HCT116 (cell line): ENCODE measurements around the gene SIRPA. TPM values are rescaled to one million over a fixed set of nuclear protein-coding genes. Genes with fewer than 3 reads are reported as not detected.

Experiments used
- ATAC-seq: fragments of 200-7000 bp; cut with Tn5 transposase; 2 replicates; pipeline ENCODE4 v1.9.1; 2020; ENCODE audit warnings: mild to moderate bottlenecking, moderate library complexity
- BruUV-seq: library from RNA; stranded (reverse); fragments of 400-500 nt; replicated peaks from 2 replicates; lab custom pipeline; 2021; lab: Mats Ljungman, UMichigan
- CTCF ChIA-PET: fragments of 300-600 bp; sonication (Branson Sonifier 250); formaldehyde crosslinking; loops from one replicate; lab custom pipeline; 2021; ENCODE audit warnings: antibody characterized with exemption; lab: Charles Lee
- POLR2A ChIA-PET: fragments of 300-600, 350-600 bp; sonication (Branson Sonifier 250); formaldehyde crosslinking; loops from one replicate; lab custom pipeline; 2021; ENCODE audit warnings: antibody characterized with exemption; lab: Charles Lee
- RAD21 ChIA-PET, 2 experiments: fragments of 300-600 bp; sonication (Branson Sonifier 250); formaldehyde crosslinking; loops; one replicate each; lab custom pipeline; 2023; ENCODE audit warnings: low total read pairs in 2 of 2; ENCODE audit not compliant: uncharacterized antibody in 2 of 2, unreplicated experiment in 2 of 2, low non-redundant PET in 1 of 2; lab: Charles Lee
- DNase-seq: peaks from one replicate; pipeline ENCODE4 v3.0.0-alpha.2; 2010; ENCODE audit warnings: low read depth, low spot score
- H2AFZ ChIP-seq: fragments of 200-600 bp; shearing (Covaris generic), sonication (generic); 2 replicates; pipeline ENCODE4 v1.6.1; 2017; ENCODE audit warnings: low read depth, mixed run types, mixed read lengths, antibody characterized with exemption, low read length; ENCODE audit not compliant: poor library complexity, severe bottlenecking
- H3K27ac ChIP-seq: 2 replicates; pipeline ENCODE4 v1.5.1; 2012; ENCODE audit warnings: low read depth, low read length
- H3K27me3 ChIP-seq: fragments of 200-600 bp; sonication (generic); 2 replicates; pipeline ENCODE4 v1.6.1; 2016; ENCODE audit warnings: mixed run types, low read length, mixed read lengths; ENCODE audit not compliant: insufficient read depth
- H3K36me3 ChIP-seq, 2 experiments: fragments of 200-500 bp in 1 of 2; fragments of 200-600 bp in 1 of 2; sonication (Bioruptor generic) in 1 of 2; sonication (generic) in 1 of 2; 2 replicates each; pipeline versions ENCODE4 v1.5.1 to v1.6.1; 2014 to 2016; ENCODE audit warnings: low read length in 2 of 2, inconsistent platforms in 1 of 2, mixed read lengths in 1 of 2, mixed run types in 1 of 2; ENCODE audit not compliant: insufficient read depth in 2 of 2, control insufficient read depth in 1 of 2
- H3K4me1 ChIP-seq, 2 experiments: fragments of 200-600 bp in 1 of 2; sonication (generic) in 1 of 2; 2 replicates each; pipeline versions ENCODE4 v1.5.1 to v1.6.1; 2012 to 2017; ENCODE audit warnings: low read length in 2 of 2, inconsistent platforms in 1 of 2, mild to moderate bottlenecking in 1 of 2, mixed read lengths in 1 of 2, mixed run types in 1 of 2, moderate library complexity in 1 of 2; ENCODE audit not compliant: insufficient read depth in 2 of 2, control insufficient read depth in 1 of 2
- H3K4me2 ChIP-seq: fragments of 200-600 bp; sonication (generic); 2 replicates; pipeline ENCODE4 v1.6.1; 2017; ENCODE audit warnings: mixed run types, low read length, mixed read lengths
- H3K4me3 ChIP-seq, 2 experiments: fragments of 200-600 bp in 1 of 2; sonication (generic) in 1 of 2; replicated peaks in 1 of 2; 2 replicates each; pipeline ENCODE4 v1.5.1; 2011 to 2016; ENCODE audit warnings: low read length in 2 of 2, control low read depth in 1 of 2, low read depth in 1 of 2, mild to moderate bottlenecking in 1 of 2, mixed read lengths in 1 of 2, mixed run types in 1 of 2
- H3K79me2 ChIP-seq: fragments of 200-600 bp; sonication (generic); 2 replicates; pipeline ENCODE4 v1.6.1; 2017; ENCODE audit warnings: mild to moderate bottlenecking, mixed run types, low read length, moderate library complexity, mixed read lengths; ENCODE audit not compliant: insufficient read depth
- H3K9ac ChIP-seq: fragments of 200-600 bp; sonication (generic); 2 replicates; pipeline ENCODE4 v1.6.1; 2016; ENCODE audit warnings: low read length, mixed read lengths
- H3K9me2 ChIP-seq: fragments of 200-600 bp; sonication (generic), shearing (Covaris generic); 2 replicates; pipeline ENCODE4 v1.6.1; 2017; ENCODE audit warnings: mixed run types, mild to moderate bottlenecking, moderate library complexity; ENCODE audit not compliant: insufficient read depth
- H3K9me3 ChIP-seq, 2 experiments: fragments of 200-500 bp in 1 of 2; fragments of 200-600 bp in 1 of 2; sonication (Bioruptor generic) in 1 of 2; sonication (generic) in 1 of 2; 2 replicates each; pipeline ENCODE4 v1.6.1; 2014 to 2017; ENCODE audit warnings: low read length in 2 of 2, mixed read lengths in 2 of 2, inconsistent platforms in 1 of 2, low read depth in 1 of 2, mild to moderate bottlenecking in 1 of 2, mixed run types in 1 of 2, moderate library complexity in 1 of 2; ENCODE audit not compliant: control insufficient read depth in 1 of 2, insufficient read depth in 1 of 2
- H4K20me1 ChIP-seq: fragments of 200-600 bp; sonication (generic), shearing (Covaris generic); 2 replicates; pipeline ENCODE4 v1.6.1; 2017; ENCODE audit warnings: mixed run types, mild to moderate bottlenecking, moderate library complexity; ENCODE audit not compliant: insufficient read depth
- ATF3 ChIP-seq: IDR thresholded peaks from 2 replicates; pipeline ENCODE4 v1.6.1; 2012
- CEBPB ChIP-seq: IDR thresholded peaks from 2 replicates; pipeline ENCODE4 v1.6.1; 2012; ENCODE audit warnings: low read depth
- EZH2 ChIP-seq: fragments of 200-600 bp; sonication (generic); IDR thresholded peaks from 2 replicates; pipeline ENCODE4 v1.6.1; 2017; ENCODE audit warnings: antibody characterized with exemption, mixed run types
- EZH2phosphoT487 ChIP-seq: fragments of 200-600 bp; IDR thresholded peaks from 2 replicates; pipeline ENCODE4 v1.6.1; 2018; ENCODE audit warnings: antibody characterized with exemption, borderline replicate concordance
- FOSL1 ChIP-seq: IDR thresholded peaks from 2 replicates; pipeline ENCODE4 v1.6.1; 2012; ENCODE audit warnings: low read depth
- JUND ChIP-seq: IDR thresholded peaks from 2 replicates; pipeline ENCODE4 v1.6.1; 2012
- MAX ChIP-seq: IDR thresholded peaks from 2 replicates; pipeline ENCODE4 v1.6.1; 2012
- POLR2AphosphoS5 ChIP-seq: IDR thresholded peaks from 2 replicates; pipeline ENCODE4 v1.6.1; 2011; ENCODE audit warnings: mild to moderate bottlenecking, low read depth, low read length, moderate library complexity
- RAD21 ChIP-seq: IDR thresholded peaks from 2 replicates; pipeline ENCODE4 v1.6.1; 2012; ENCODE audit warnings: low read depth, mild to moderate bottlenecking
- SIN3A ChIP-seq: IDR thresholded peaks from 2 replicates; pipeline ENCODE4 v1.6.1; 2012; ENCODE audit warnings: low read depth
- SP1 ChIP-seq: IDR thresholded peaks from 2 replicates; pipeline ENCODE4 v1.6.1; 2012; ENCODE audit warnings: low read depth
- SRF ChIP-seq: IDR thresholded peaks from 2 replicates; pipeline ENCODE4 v1.6.1; 2012; ENCODE audit warnings: low read depth
- YY1 ChIP-seq: IDR thresholded peaks from 2 replicates; pipeline ENCODE4 v1.6.1; 2011; ENCODE audit warnings: low read length, low read depth, moderate library complexity, mild to moderate bottlenecking; ENCODE audit not compliant: insufficient replicate concordance; ENCODE audit errors: extremely low read depth
- ZFX ChIP-seq: fragments of 450-650 bp; IDR thresholded peaks from 2 replicates; pipeline ENCODE4 v1.6.1; 2017
- ZNF274 ChIP-seq: fragments of 200-500 bp; sonication (Bioruptor generic); IDR thresholded peaks from 2 replicates; pipeline ENCODE4 v1.6.1; 2014; ENCODE audit warnings: mild to moderate bottlenecking, low read depth, low read length, inconsistent platforms
- intact Hi-C: fragments of 100-400 bp; cut with micrococcal nuclease; formaldehyde crosslinking; loops from 2 replicates; pipeline ENCODE4 v1.10.0; 2022
- total RNA-seq: library from RNA; stranded (reverse); gene quantifications from one replicate; pipeline ENCODE4 v1.2.1, GENCODE V29; 2021; ENCODE audit not compliant: unreplicated experiment
- TF ChIP-seq, protein P1 (sequence below), 3 experiments: fragments of 200-600 bp in 1 of 3; sonication (generic) in 1 of 3; IDR thresholded peaks in 2 of 3; conservative IDR thresholded peaks in 1 of 3; 2 replicates each; pipeline ENCODE4 v1.5.1; 2012 to 2017; ENCODE audit warnings: low read depth in 2 of 3, low read length in 2 of 3, antibody characterized with exemption in 1 of 3, borderline replicate concordance in 1 of 3, control low read depth in 1 of 3, mild to moderate bottlenecking in 1 of 3, mixed read lengths in 1 of 3, mixed run types in 1 of 3, moderate library complexity in 1 of 3; ENCODE audit not compliant: insufficient read depth in 1 of 3
- TF ChIP-seq, protein P2 (sequence below): IDR thresholded peaks from 2 replicates; pipeline ENCODE4 v1.6.1; 2012; ENCODE audit warnings: low read depth

Gene SIRPA
- total RNA-seq, 1 experiment from 2014 or later, result 15.3 TPM

- Histone ChIP-seq H3K4me1 (0 out of 4 replicates have a peak, but pooled peaks cover 0 to 4% of the 10 kb centered on the region in 2 experiments), H3K36me3 (no peaks in the 10 kb centered on the region), H3K79me2 (no peaks in the 10 kb centered on the region), H3K9me3 (no peaks in the 10 kb centered on the region), H4K20me1 (no peaks in the 10 kb centered on the region), H3K9ac (no peak overlapping the region), H3K9me2 (no peaks in the 10 kb centered on the region), H3K4me2 (no peak overlapping the region), H2AFZ (no peak overlapping the region), H3K27ac (no peak overlapping the region), H3K4me3 (no peak overlapping the region), H3K27me3 (no peaks in the 10 kb centered on the region)
- ChIA-PET POLR2A (no interaction called here), RAD21 (no interaction called here), CTCF (no interaction called here)
- intact Hi-C loops, result no loop called here
- BruUV-seq, result no TSS peak
- ATAC-seq, result no peak
- no peak for DNase-seq
- TF ChIP-seq, protein P1, sequence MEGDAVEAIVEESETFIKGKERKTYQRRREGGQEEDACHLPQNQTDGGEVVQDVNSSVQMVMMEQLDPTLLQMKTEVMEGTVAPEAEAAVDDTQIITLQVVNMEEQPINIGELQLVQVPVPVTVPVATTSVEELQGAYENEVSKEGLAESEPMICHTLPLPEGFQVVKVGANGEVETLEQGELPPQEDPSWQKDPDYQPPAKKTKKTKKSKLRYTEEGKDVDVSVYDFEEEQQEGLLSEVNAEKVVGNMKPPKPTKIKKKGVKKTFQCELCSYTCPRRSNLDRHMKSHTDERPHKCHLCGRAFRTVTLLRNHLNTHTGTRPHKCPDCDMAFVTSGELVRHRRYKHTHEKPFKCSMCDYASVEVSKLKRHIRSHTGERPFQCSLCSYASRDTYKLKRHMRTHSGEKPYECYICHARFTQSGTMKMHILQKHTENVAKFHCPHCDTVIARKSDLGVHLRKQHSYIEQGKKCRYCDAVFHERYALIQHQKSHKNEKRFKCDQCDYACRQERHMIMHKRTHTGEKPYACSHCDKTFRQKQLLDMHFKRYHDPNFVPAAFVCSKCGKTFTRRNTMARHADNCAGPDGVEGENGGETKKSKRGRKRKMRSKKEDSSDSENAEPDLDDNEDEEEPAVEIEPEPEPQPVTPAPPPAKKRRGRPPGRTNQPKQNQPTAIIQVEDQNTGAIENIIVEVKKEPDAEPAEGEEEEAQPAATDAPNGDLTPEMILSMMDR (IDR thresholded peaks at IDR 0.05 in 2 of 3, conservative IDR thresholded peaks at IDR 0.05 in 1 of 3; ENCODE audit: borderline replicate concordance in 1 of 3, insufficient read depth in 1 of 3, low read depth in 2 of 3, low read length in 2 of 3), result no peak
- TF ChIP-seq JUND (no peak), EZH2 (no peak), SIN3A (no peak), RAD21 (no peak), MAX (no peak), SRF (no peak), EZH2phosphoT487 (no peak), ATF3 (no peak), ZFX (no peak), CEBPB (no peak), POLR2AphosphoS5 (no peak), YY1 (no peak), SP1 (no peak), FOSL1 (no peak), ZNF274 (no peak)
- TF ChIP-seq, protein P2, sequence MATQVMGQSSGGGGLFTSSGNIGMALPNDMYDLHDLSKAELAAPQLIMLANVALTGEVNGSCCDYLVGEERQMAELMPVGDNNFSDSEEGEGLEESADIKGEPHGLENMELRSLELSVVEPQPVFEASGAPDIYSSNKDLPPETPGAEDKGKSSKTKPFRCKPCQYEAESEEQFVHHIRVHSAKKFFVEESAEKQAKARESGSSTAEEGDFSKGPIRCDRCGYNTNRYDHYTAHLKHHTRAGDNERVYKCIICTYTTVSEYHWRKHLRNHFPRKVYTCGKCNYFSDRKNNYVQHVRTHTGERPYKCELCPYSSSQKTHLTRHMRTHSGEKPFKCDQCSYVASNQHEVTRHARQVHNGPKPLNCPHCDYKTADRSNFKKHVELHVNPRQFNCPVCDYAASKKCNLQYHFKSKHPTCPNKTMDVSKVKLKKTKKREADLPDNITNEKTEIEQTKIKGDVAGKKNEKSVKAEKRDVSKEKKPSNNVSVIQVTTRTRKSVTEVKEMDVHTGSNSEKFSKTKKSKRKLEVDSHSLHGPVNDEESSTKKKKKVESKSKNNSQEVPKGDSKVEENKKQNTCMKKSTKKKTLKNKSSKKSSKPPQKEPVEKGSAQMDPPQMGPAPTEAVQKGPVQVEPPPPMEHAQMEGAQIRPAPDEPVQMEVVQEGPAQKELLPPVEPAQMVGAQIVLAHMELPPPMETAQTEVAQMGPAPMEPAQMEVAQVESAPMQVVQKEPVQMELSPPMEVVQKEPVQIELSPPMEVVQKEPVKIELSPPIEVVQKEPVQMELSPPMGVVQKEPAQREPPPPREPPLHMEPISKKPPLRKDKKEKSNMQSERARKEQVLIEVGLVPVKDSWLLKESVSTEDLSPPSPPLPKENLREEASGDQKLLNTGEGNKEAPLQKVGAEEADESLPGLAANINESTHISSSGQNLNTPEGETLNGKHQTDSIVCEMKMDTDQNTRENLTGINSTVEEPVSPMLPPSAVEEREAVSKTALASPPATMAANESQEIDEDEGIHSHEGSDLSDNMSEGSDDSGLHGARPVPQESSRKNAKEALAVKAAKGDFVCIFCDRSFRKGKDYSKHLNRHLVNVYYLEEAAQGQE, result no peak
These were observed 41.7 kb upstream of the SIRPA start for GRCh38 chr20:1853473-1853872.
